Karpas-422 (cell line): ENCODE results near the gene XRN1. TPM values are rescaled to one million over a fixed set of nuclear protein-coding genes. Genes with fewer than 3 reads are reported as not detected.
"Not testable (repeated sequence)": the region's sequence is repeated elsewhere in the genome, so short reads cannot be mapped to it uniquely, and the experiment has no call there.

ENCODE experiments used
- DNase-seq: peaks from one replicate; pipeline ENCODE4 v3.0.0-alpha.2; 2015
- H2AFZ ChIP-seq: fragments of 200-600 bp; sonication (generic); 2 replicates; pipeline ENCODE4 v1.6.1; 2014; ENCODE audit warnings: antibody characterized with exemption, low read length, mixed read lengths
- H3K27ac ChIP-seq: fragments of 200-600 bp; sonication (generic); 2 replicates; pipeline ENCODE4 v1.5.1; 2014; ENCODE audit warnings: mild to moderate bottlenecking, low read length, moderate library complexity
- H3K27me3 ChIP-seq: fragments of 200-600 bp; sonication (generic); 2 replicates; pipeline ENCODE4 v1.6.1; 2014; ENCODE audit warnings: low read length, mixed read lengths
- H3K36me3 ChIP-seq: fragments of 200-600 bp; sonication (generic); 2 replicates; pipeline ENCODE4 v1.6.1; 2014; ENCODE audit warnings: low read length, mixed read lengths; ENCODE audit not compliant: insufficient read depth
- H3K4me1 ChIP-seq: fragments of 200-600 bp; sonication (generic); 2 replicates; pipeline ENCODE4 v1.6.1; 2014; ENCODE audit warnings: mild to moderate bottlenecking, low read length, mixed read lengths
- H3K4me2 ChIP-seq: fragments of 200-600 bp; sonication (generic); 2 replicates; pipeline ENCODE4 v1.6.1; 2014; ENCODE audit warnings: low read length, low read depth, mild to moderate bottlenecking; ENCODE audit not compliant: poor library complexity, severe bottlenecking
- H3K4me3 ChIP-seq: fragments of 200-600 bp; sonication (generic); 2 replicates; pipeline ENCODE4 v1.5.1; 2014; ENCODE audit warnings: mild to moderate bottlenecking, antibody characterized with exemption, low read length, mixed read lengths
- H3K79me2 ChIP-seq: fragments of 200-600 bp; sonication (generic); 2 replicates; pipeline ENCODE4 v1.6.1; 2014; ENCODE audit warnings: mild to moderate bottlenecking, low read length, mixed read lengths
- H3K9ac ChIP-seq: fragments of 200-600 bp; sonication (generic); 2 replicates; pipeline ENCODE4 v1.6.0; 2014; ENCODE audit warnings: low read length
- H3K9me2 ChIP-seq: fragments of 200-600 bp; sonication (generic), shearing (Covaris generic); replicated peaks from 2 replicates; pipeline ENCODE4 v1.6.0; 2014; ENCODE audit warnings: mild to moderate bottlenecking, low read length, moderate library complexity; ENCODE audit not compliant: insufficient read depth
- H3K9me3 ChIP-seq: fragments of 300-700, 200-600 bp; sonication (generic); 2 replicates; pipeline ENCODE4 v1.6.1; 2014; ENCODE audit warnings: low read length, mixed read lengths
- H4K20me1 ChIP-seq: fragments of 200-600 bp; sonication (generic); 2 replicates; pipeline ENCODE4 v1.6.1; 2014; ENCODE audit warnings: mild to moderate bottlenecking, antibody characterized with exemption, low read length, low read depth; ENCODE audit not compliant: insufficient read depth
- total RNA-seq: library from RNA; depleted of rRNA; stranded (reverse); fragments of >200 nt; shearing (Covaris generic); gene quantifications from 2 replicates; pipeline ENCODE4 v1.2.3, GENCODE V29; 2014; ENCODE audit warnings: low replicate concordance

Gene XRN1
- total RNA-seq, 1 experiment from 2014 or later, result 62.2 TPM

GRCh38 chr3:142318331-142318730 is 129.5 kb downstream of the XRN1 start:
- no peaks in the 10 kb centered on the region for H3K4me1 ChIP-seq
- no peaks in the 10 kb centered on the region for H3K79me2 ChIP-seq
- no peak overlapping the region for H3K4me2 ChIP-seq
- H3K27me3 ChIP-seq, result no peaks in the 10 kb centered on the region
- no peaks in the 10 kb centered on the region; the same call in 1 of the 2 replicates for H3K36me3 ChIP-seq
- no peaks in the 10 kb centered on the region for H4K20me1 ChIP-seq
- no peak for DNase-seq
- no peak overlapping the region for H3K9ac ChIP-seq
- H3K9me2 ChIP-seq, result 0 out of 2 replicates have a peak, but pooled peaks cover 3% of the 10 kb centered on the region
- H3K4me3 ChIP-seq, result no peak overlapping the region
- H3K27ac ChIP-seq, result no peak overlapping the region
- no peaks in the 10 kb centered on the region for H3K9me3 ChIP-seq
- no peak overlapping the region for H2AFZ ChIP-seq

- not testable (repeated sequence) for H3K27ac ChIP-seq, H4K20me1 ChIP-seq, H3K9me2 ChIP-seq, H3K9ac ChIP-seq, H3K27me3 ChIP-seq, H3K4me2 ChIP-seq, H3K4me3 ChIP-seq, H3K9me3 ChIP-seq, DNase-seq, H3K36me3 ChIP-seq, H2AFZ ChIP-seq, H3K79me2 ChIP-seq, H3K4me1 ChIP-seq
Measured at GRCh38 chr3:142315978-142316388, 131.9 kb downstream of the XRN1 start.

- Histone ChIP-seq H3K36me3 (no peaks in the 10 kb centered on the region; the same call in 1 of the 2 replicates), H3K79me2 (no peaks in the 10 kb centered on the region), H2AFZ (no peak overlapping the region), H3K4me3 (no peak overlapping the region), H3K9me3 (no peaks in the 10 kb centered on the region), H3K4me2 (no peak overlapping the region), H3K9ac (no peak overlapping the region), H3K27me3 (no peaks in the 10 kb centered on the region), H3K27ac (no peak overlapping the region), H4K20me1 (no peaks in the 10 kb centered on the region), H3K9me2 (0 out of 2 replicates have a peak, but pooled peaks cover 3% of the 10 kb centered on the region), H3K4me1 (no peaks in the 10 kb centered on the region)
- no peak for DNase-seq
Measured at GRCh38 chr3:142315083-142315482, 132.8 kb downstream of the XRN1 start.

GRCh38 chr3:142310439-142310838 is 137.4 kb downstream of the XRN1 start:
- no peaks in the 10 kb centered on the region for H3K4me1 ChIP-seq
- DNase-seq, result no peak
- no peaks in the 10 kb centered on the region for H3K9me2 ChIP-seq
- H3K4me2 ChIP-seq, result no peak overlapping the region
- H3K27ac ChIP-seq, result no peak overlapping the region
- H3K27me3 ChIP-seq, result no peaks in the 10 kb centered on the region
- no peak overlapping the region for H2AFZ ChIP-seq
- H4K20me1 ChIP-seq, result no peaks in the 10 kb centered on the region
- peaks cover 11% of the 10 kb centered on the region; the same call in 1 of the 2 replicates for H3K36me3 ChIP-seq
- no peaks in the 10 kb centered on the region for H3K9me3 ChIP-seq
- H3K79me2 ChIP-seq, result no peaks in the 10 kb centered on the region
- no peak overlapping the region for H3K4me3 ChIP-seq
- no peak overlapping the region for H3K9ac ChIP-seq

GRCh38 chr3:142302847-142303246 is 145.0 kb downstream of the XRN1 start:
- H3K79me2 ChIP-seq, H2AFZ ChIP-seq, DNase-seq, H3K9me3 ChIP-seq, H3K4me2 ChIP-seq, H3K9me2 ChIP-seq, H4K20me1 ChIP-seq, H3K9ac ChIP-seq, H3K4me1 ChIP-seq, H3K4me3 ChIP-seq, H3K36me3 ChIP-seq, H3K27me3 ChIP-seq, H3K27ac ChIP-seq: not testable (repeated sequence)

- no peak overlapping the region for H3K4me3 ChIP-seq
- no peak overlapping the region for H3K27ac ChIP-seq
- DNase-seq, result no peak
- H3K9me3 ChIP-seq, result no peaks in the 10 kb centered on the region
- no peak overlapping the region for H3K4me2 ChIP-seq
- H4K20me1 ChIP-seq, result no peaks in the 10 kb centered on the region
- no peaks in the 10 kb centered on the region for H3K79me2 ChIP-seq
- no peaks in the 10 kb centered on the region; the same call in 1 of the 2 replicates for H3K36me3 ChIP-seq
- H3K4me1 ChIP-seq, result no peaks in the 10 kb centered on the region
- H3K9me2 ChIP-seq, result no peaks in the 10 kb centered on the region
- H3K27me3 ChIP-seq, result no peaks in the 10 kb centered on the region
- H3K9ac ChIP-seq, result no peak overlapping the region
- H2AFZ ChIP-seq, result no peak overlapping the region
Measured at GRCh38 chr3:142298626-142299025, 149.2 kb downstream of the XRN1 start.

GRCh38 chr3:142296507-142296906 is 151.3 kb downstream of the XRN1 start:
- Histone ChIP-seq H3K27me3 (no peaks in the 10 kb centered on the region), H3K4me3 (no peak overlapping the region), H3K27ac (no peak overlapping the region), H3K9ac (no peak overlapping the region), H4K20me1 (no peaks in the 10 kb centered on the region), H3K9me3 (no peaks in the 10 kb centered on the region), H3K36me3 (no peaks in the 10 kb centered on the region; the same call in 1 of the 2 replicates), H3K79me2 (no peaks in the 10 kb centered on the region), H3K4me1 (no peaks in the 10 kb centered on the region), H2AFZ (no peak overlapping the region), H3K9me2 (no peaks in the 10 kb centered on the region), H3K4me2 (no peak overlapping the region)
- no peak for DNase-seq

- Histone ChIP-seq H3K9me2 (no peaks in the 10 kb centered on the region), H3K9me3 (peaks cover 16% of the 10 kb centered on the region), H2AFZ (no peak overlapping the region), H3K4me1 (no peaks in the 10 kb centered on the region; the same call in 1 of the 2 replicates), H3K9ac (no peak overlapping the region), H3K4me2 (no peak overlapping the region), H3K79me2 (no peaks in the 10 kb centered on the region), H3K36me3 (no peaks in the 10 kb centered on the region; the same call in 1 of the 2 replicates), H3K4me3 (no peak overlapping the region), H3K27me3 (no peaks in the 10 kb centered on the region), H4K20me1 (no peaks in the 10 kb centered on the region), H3K27ac (no peak overlapping the region)
- no peak for DNase-seq
Measured at GRCh38 chr3:142287866-142288638, 159.8 kb downstream of the XRN1 start.
